Activated CD4-positive, CD25-positive, alpha-beta regulatory T cell treated with anti-CD3 and anti-CD28 coated beads, Interleukin-2, amount 50 U/mL, for 24 hours (primary cell): Measurements from ENCODE around the gene GRK3.

Experiments
- ATAC-seq, 2 donors: fragments of 150-1000 bp; cut with Tn5 transposase; one replicate each; pipeline ENCODE4 v1.10.0; 2021; ENCODE audit warnings: mild to moderate bottlenecking in 1 of 2, moderate library complexity in 1 of 2

Gene GRK3

DNA sequence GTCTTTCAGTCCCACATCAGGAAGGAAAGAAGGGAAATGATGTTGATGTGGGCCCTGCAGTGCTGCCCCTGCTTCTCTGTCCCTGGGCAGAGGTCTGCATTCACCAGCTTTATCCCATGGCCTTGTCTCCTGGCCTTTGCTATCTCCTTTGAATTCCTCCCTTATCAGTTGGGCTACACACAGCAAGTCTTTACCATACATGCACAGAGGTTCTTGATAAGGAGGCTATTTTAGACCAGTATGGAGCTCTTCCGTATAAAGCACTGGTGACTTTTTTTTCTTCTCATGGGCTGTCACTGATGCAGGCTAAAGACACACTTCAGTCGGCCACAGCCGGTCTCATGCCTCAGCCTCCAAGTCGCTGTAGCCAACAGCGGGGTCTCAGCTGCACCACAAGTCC, 197.7 kb downstream of the GRK3 start:
- ATAC-seq: no peak

DNA sequence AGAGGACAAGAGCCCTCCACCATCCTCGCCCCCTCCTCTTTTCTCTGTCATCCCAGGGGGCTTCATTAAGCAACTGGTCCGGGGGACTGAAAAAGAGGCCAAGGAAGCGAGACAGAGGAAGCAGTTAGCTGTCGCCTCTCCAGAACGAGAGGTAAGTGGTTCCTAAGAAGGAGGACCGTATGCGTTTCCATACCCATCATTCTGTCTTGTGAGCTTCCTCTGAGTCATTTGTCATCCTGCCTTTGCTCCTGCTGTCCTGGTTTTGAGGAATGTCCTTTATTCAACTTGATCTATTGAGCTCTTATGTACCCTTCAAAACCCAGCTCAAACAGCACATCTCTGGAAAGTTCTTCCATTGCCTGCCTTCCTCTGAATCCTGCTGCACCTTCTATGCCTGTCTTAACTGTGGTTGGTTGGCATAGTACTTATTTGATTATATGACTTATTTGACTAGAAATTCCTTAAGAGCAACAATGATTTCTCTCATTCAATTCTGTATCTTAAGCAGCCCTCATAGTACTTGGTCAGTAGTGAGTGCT, 198.8 kb downstream of the GRK3 start:
- no peak for ATAC-seq

DNA sequence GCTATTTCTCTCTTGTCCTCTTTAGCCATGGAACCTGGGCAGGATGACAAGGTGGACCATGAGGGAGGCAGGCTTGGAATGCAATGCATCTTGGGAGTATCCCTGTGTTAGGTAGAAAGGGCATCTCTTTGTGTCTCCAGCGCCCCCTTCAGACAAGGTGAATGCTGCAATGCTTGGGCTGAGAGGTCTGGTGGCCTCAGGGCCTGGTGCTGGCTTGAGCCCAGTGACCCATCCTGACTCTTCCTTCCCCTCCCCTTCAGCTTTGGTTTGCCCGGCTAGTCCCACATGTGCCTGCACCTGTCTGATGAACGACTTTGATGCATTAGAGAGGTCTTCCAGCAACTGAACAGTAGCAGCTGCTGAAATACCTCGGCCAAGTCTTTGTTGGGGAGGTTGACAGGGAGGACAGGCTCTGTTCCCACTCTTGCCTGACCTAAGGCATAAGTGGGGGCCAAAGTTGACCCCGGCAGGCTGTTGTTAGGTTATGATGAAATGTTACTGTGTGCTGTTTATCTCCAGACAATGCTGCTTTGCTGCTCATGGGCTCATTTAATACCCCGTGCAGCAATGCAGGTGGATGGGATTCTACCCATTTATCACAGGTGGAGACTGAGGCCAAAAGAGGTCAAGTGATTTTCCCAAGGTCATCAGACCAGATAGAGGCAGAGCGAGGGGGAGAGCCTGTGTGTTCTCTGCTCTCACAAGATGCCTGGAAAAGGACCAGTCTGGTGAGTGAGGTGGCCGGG, 200.0 kb downstream of the GRK3 start:
- no peak for ATAC-seq

DNA sequence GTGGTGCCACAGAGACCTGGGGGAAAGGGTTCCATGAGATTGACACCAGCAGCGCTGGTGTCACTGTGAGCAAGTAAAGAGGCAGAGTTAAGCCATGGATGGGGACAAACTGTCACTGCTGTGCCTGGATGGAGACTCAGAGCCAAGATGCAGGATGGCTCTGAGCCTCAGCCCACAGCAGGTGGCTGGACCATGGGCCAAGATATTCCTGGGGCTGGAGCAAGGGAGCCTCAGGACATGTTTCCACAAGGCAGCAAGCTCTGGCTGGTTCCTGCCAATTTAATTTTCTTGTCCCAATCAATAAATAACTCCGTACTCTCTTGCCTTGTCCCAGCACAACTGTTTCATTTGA, 200.5 kb downstream of the GRK3 start:
- no peak for ATAC-seq

DNA sequence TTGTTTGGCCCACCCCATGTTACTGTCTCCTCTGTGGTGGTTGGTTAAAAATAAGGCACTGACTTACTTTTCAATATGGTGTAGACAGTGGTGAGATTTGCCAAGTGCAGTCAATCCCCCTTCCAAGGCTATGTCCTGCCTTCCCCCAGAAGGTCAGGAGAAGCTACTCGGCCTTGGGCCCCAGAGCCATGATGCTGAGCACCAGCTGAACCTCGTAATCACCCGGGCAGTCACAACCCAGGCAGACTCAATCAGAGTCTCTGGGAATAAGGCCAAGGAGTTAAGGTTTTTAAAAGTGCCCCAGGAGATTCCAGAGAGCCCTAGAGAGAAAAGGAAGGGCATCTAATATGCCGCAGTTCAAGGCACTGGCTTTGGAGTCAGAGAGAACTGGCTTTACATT, 201.3 kb downstream of the GRK3 start:
- no peak for ATAC-seq

DNA sequence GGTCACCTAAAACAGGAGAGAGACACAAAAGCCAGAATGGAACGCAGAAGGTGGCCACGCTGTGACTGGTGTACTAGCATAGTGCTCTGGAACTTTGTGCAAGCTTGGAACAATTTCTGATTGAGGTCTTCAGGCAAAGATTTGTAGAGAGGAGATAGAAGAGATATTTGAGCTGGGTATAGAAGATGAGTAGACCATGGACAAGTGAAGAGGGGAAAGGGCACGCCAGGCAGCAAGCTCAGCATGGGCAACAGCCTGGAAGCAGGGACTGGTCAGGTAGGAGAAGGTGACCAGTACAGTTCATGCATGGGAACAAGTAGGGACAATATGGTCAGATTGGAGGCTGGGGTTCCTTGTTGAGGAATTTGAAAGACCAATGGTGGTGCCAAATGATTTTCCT, 201.9 kb downstream of the GRK3 start:
- no peak for ATAC-seq

DNA sequence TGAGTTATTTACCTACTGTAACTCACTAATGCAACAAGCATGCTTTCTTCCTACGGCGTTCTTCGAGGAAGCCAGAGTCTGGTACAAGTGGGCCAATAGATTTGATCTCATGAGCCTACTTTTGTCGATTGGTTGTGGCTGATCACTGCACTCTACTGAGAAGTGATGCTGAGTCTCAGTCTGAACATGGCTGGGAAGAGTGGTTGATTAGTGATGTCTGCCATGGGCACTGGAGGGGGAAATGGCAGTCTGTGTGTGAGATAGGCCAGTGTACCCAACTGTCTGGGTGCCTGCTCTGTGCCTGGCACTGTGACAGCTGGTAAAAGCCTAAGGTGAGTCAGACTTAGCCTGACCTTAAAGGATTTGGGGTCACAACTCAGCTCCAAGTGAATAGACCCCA, 205.9 kb downstream of the GRK3 start:
- no peak for ATAC-seq

DNA sequence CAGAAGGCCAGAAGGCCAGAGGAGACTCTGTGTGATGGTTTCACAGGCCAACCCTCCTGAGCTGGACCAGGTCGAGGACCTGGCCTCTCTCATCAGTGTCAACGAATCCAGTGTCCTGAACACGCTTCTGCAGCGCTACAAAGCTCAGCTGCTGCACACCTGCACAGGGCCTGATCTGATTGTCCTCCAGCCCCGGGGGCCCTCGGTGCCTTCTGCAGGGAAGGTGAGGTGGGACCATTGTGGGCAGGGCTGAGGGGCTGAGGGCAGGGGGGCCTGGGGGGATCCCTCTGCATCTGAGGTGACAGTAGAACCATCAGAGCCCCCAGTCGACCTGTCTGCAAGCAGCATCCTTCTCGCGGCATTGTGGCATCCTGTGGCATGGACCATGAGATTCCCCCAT, 207.8 kb downstream of the GRK3 start:
- ATAC-seq: no peak

DNA sequence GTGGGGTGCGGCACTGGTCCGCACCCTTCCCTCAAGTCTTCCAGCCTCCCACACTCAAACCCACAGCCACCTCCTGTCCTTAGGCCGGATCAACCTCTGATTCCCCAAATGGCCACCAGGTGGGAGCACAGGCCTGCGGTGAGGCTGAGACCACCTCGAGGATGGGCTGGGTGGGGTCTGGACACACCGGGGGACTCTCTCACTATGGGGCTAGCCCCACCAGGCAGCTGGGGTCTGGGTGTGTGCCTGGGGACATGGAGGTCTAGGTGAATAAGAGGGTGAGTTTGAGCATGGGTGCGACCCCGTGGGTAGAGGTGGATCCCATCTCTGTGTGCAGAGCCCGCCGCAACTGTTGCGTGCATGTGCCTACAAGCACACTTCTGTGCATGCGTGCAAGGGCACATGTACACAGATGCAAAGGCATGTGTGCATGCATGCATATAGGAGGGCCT, 210.1 kb downstream of the GRK3 start:
- no peak for ATAC-seq

DNA sequence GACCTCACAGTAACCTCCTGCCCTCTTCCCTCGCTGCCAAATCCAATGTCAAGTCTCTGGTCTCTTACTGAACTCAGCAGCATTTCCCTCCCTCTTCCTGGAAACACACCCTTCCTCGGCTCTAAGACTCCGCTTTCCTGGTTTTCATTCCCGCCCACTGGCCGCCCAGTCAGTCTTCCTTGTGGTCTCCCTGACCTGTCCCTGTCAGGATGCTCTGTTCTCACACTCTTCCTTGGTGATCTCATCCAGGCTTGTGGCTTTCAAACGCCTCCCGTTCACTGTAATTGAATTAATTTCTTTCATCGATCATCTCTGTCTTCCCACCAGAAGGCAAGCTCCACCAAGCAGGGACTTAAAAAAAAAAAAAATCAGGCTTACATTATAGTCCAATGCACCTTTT, 211.1 kb downstream of the GRK3 start:
- no peak for ATAC-seq

DNA sequence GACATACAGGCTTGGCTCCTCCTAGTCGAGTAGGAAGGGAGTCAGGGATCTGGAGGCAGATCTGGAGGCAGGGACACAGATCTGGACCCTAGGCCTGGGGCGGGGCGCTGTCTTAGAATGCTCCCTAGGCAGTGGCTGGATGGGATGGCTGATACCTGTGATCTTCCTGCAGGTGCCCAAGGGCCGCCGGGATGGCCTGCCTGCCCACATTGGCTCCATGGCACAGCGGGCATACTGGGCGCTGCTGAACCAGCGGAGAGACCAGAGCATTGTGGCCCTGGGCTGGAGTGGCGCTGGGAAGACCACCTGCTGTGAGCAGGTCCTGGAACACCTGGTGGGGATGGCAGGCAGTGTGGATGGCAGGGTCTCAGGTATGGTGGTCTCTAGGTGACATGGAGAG, 212.9 kb downstream of the GRK3 start:
- no peak for ATAC-seq

DNA sequence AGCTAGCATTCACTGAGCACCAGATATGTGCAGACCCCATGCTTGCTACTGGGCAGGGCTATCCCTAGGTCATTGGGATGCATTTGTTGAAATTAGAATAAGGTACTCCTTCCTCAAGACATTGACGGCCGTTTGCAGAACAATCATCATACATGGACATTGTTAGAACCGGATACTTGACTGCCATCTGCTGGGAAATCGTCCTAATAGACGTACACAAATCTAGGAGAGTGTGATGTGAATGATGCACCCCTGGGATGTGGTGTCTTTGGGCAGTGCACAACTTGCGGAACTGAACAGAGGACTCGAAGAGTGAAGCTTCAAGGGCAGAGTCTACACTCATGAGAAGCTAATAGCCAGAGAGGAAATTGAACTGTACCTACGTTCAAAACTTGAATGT, 213.4 kb downstream of the GRK3 start:
- ATAC-seq: no peak
